Rectal smooth muscle tissue (tissue), 1 donor: ENCODE data around the gene URI1.
"Not testable (repeated sequence)": the region's sequence is repeated elsewhere in the genome, so short reads cannot be mapped to it uniquely, and the experiment has no call there.

Source experiments
- H3K27ac ChIP-seq: one replicate; pipeline ENCODE4 v1.7.0; 2013; ENCODE audit warnings: low read depth, low read length, inconsistent platforms
- H3K27me3 ChIP-seq: one replicate; pipeline ENCODE4 v1.7.0; 2013; ENCODE audit warnings: low read length; ENCODE audit not compliant: control insufficient read depth, insufficient read depth
- H3K36me3 ChIP-seq: one replicate; pipeline ENCODE4 v1.7.0; 2013; ENCODE audit warnings: low read length; ENCODE audit not compliant: control insufficient read depth, insufficient read depth
- H3K4me1 ChIP-seq: one replicate; pipeline ENCODE4 v1.7.0; 2013; ENCODE audit warnings: low read length; ENCODE audit not compliant: control insufficient read depth, insufficient read depth
- H3K4me3 ChIP-seq: one replicate; pipeline ENCODE4 v1.7.0; 2013; ENCODE audit warnings: low read length
- H3K9ac ChIP-seq: one replicate; pipeline ENCODE4 v1.7.0; 2013; ENCODE audit warnings: low read length

URI1 gene

DNA sequence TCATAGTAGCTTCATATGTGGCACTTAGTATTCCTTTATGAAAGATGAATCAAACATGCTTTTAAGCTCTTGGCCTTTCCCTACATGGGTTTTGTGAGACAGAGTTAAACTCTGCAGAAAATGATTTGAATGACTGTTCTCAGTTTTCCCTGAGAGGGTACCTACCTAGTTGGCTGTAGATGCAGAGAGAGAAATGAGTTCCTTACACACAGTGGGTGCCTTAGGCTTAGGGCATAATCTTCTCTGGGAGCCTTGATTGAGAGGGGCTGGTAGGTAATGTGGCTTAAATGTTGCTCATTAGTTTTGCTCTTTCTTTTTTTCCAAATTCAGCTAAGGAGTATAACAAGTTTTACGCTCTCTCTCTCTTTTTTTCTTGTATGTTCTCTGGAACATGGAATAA is 3.0 kb downstream of the URI1 start:
- Histone ChIP-seq H3K36me3 (no peaks in the 10 kb centered on the region), H3K27me3 (no peaks in the 10 kb centered on the region), H3K4me3 (no peak overlapping the region), H3K27ac (no peak overlapping the region), H3K4me1 (peaks cover 10% of the 10 kb centered on the region), H3K9ac (no peak overlapping the region)

DNA sequence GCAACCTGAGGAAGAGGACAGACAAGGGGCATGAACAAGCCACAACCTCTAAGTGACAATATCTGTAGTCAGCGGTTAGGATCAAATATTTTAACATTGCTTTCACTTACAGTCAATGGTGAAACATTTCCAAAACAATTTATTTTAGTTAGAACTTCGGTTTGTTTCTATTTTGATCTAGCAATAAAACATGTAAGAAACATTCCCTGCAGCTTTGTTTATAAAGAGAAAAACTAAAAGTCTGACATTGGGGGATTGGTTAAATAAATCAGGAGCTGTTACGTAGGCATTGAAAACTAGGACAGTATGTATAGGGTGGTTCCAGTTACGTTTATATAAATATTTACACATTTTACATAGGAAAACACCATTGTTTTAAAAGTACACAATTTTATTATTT is 3.4 kb downstream of the URI1 start:
- H3K4me1 ChIP-seq: peaks cover 10% of the 10 kb centered on the region
- no peaks in the 10 kb centered on the region for H3K36me3 ChIP-seq
- no peaks in the 10 kb centered on the region for H3K27me3 ChIP-seq
- H3K27ac ChIP-seq: no peak overlapping the region
- no peak overlapping the region for H3K4me3 ChIP-seq
- H3K9ac ChIP-seq: no peak overlapping the region

DNA sequence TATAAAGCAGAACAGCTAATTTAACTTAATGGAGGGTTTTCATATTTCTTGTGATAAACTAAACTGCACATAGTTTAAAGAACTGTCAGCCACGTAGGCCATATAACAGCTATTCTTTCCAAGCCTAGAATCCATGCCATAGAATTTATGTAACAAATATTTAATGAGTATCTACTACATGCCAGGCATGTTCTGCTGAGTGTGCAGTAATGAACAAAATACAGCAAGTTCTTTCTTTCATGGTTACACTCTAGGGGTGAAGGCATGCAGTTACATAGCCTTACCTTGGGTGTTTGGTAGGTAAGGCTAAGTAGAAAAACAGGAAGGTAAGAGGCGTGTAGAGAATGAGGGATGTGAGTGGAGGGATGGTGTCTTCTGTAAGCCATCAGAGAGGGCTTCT is 4.6 kb downstream of the URI1 start:
- Histone ChIP-seq H3K27ac (no peak overlapping the region), H3K4me1 (peaks cover 9% of the 10 kb centered on the region), H3K36me3 (no peaks in the 10 kb centered on the region), H3K4me3 (no peak overlapping the region), H3K9ac (no peak overlapping the region), H3K27me3 (no peaks in the 10 kb centered on the region)

DNA sequence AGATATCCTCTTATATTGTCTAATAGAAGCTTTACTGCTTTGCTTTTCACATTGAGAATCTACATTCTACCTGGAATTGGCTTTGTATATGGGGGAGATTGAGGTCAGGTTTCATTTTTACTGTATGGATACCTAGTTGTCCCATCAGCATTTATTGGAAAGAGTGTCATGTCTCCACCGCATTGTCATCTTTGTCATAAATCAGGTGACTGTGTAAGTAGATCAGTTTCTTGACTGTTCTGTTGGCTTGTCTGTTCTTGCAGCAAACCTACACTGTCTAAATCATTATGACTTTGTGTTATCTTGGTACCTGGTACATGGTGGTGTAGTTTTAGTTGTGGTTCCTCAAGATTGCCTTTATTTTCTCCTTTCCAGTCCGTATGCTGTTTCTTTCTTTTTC is 5.8 kb downstream of the URI1 start:
- no peak overlapping the region for H3K9ac ChIP-seq
- peaks cover 7% of the 10 kb centered on the region for H3K4me1 ChIP-seq

DNA sequence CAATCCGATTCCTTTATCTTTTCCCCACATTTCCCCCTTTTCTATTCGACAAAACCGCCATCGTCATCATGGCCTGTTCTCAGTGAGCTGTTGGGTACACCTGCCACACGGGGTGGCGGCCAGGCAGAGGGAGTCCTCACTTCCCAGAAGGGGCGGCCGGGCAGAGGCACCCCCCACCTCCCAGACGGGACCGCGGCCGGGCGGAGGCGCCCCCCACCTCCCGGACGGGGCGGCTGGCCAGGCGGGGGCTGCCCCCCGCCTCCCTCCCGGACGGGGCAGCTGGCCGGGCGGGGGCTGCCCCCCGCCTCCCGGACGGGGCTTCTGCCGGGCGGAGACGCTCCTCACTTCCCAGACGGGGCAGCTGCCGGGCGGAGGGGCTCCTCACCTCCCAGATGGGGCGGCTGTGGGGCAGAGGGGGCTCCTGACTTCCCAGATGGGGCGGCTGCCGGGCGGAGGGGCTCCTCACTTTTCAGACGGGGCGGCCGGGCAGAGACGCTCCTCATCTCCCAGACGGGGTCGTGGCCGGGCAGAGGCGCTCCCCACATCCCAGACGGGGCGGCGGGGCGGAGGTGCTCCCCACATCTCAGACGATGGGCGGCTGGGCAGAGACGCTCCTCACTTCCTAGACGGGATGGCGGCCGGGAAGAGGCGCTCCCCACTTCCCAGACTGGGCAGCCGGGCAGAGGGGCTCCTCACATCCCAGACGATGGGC is 6.9 kb downstream of the URI1 start:
- not testable (repeated sequence) for H3K4me3 ChIP-seq, H3K9ac ChIP-seq, H3K36me3 ChIP-seq, H3K4me1 ChIP-seq, H3K27me3 ChIP-seq, H3K27ac ChIP-seq

More for the DNA sequence above, 5.8 kb downstream of the URI1 start:
- no peak overlapping the region for H3K4me3 ChIP-seq
- no peaks in the 10 kb centered on the region for H3K27me3 ChIP-seq
- H3K36me3 ChIP-seq: no peaks in the 10 kb centered on the region
- H3K27ac ChIP-seq: no peak overlapping the region

DNA sequence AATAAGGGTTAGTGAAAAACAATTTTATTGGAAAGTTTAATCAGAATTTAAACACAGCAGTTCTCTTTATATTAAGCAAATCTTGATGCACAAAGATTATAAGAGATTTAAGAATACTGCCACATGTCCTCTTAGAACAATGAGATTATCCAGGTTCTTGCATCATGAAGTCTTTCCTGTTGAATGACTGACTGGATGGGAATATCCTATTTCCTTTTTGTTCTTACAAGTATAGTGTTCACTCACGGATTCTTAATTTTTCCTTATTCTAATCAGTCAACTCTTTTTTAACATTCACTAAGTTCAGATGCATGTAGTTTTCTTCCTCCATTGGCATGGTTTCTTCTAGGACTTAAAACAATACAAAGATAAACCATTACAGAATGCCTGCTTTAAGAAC is 10.1 kb downstream of the URI1 start:
- H3K9ac ChIP-seq: no peak overlapping the region
- no peak overlapping the region for H3K27ac ChIP-seq
- H3K36me3 ChIP-seq: no peaks in the 10 kb centered on the region
- H3K4me1 ChIP-seq: no peaks in the 10 kb centered on the region
- no peaks in the 10 kb centered on the region for H3K27me3 ChIP-seq
- H3K4me3 ChIP-seq: no peak overlapping the region

DNA sequence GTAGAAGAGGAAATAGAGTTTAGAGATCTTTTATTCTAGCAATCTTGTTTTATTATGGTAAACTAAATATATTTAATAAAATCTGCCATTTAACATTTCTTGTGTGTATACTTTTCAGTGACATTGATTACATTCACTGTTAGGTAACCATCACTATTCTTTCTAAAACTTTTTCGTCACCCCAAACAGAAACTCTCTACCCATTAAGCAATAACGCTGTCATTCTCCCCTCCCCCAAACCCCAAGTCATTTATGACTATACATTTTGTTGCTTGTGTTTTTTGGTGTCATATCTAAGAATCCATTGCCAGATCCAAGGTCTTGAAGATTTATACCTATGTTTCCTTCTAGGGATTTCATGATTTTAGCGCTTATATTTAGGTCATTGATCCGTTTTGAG is 10.6 kb downstream of the URI1 start:
- no peaks in the 10 kb centered on the region for H3K27me3 ChIP-seq

DNA sequence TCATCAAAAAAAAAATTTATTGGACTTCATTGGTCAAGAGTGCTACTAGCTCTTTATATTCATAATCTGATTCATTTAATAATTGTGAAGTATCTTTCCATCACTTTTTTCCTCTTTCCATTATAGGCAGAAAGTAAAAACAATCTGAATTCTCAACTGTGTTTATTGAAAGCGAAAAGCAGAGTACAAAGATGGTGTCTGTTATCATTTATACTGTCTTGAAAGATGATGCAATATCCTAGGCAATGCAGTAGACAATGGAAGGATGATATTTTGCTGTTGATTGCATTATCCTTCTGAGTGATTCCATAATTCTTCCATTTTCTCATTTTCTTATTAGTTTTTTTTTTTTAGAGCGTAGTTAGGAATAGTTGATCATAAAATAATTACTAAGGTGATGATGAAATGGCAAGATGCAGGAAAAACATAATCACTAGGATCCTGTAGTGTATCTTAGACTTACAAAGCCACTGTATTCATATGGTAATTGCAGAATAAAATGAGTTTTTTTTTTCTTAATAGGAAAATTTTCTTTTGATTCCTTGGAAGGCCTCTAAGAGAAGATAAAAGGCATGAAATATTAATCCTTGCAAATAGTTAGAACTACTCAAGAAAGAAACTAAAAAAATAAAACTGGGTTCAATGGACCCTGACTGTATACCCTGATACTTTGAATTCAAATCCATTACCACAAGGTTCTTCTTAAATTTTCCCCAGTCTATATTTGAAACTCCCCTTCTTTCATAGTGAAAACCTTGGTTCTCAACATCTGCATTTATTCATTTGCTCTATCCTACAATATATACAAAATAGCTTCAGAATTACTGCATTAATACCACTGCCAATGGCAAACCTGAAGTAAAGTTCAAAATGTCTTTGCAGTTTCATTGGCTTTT is 11.6 kb downstream of the URI1 start:
- Histone ChIP-seq H3K27me3 (no peaks in the 10 kb centered on the region), H3K36me3 (no peaks in the 10 kb centered on the region), H3K4me3 (no peak overlapping the region), H3K4me1 (no peaks in the 10 kb centered on the region), H3K9ac (no peak overlapping the region), H3K27ac (no peak overlapping the region)

More for the DNA sequence above, 10.6 kb downstream of the URI1 start:
- Histone ChIP-seq H3K4me1 (no peaks in the 10 kb centered on the region), H3K4me3 (no peak overlapping the region), H3K9ac (no peak overlapping the region), H3K27ac (no peak overlapping the region), H3K36me3 (no peaks in the 10 kb centered on the region)

DNA sequence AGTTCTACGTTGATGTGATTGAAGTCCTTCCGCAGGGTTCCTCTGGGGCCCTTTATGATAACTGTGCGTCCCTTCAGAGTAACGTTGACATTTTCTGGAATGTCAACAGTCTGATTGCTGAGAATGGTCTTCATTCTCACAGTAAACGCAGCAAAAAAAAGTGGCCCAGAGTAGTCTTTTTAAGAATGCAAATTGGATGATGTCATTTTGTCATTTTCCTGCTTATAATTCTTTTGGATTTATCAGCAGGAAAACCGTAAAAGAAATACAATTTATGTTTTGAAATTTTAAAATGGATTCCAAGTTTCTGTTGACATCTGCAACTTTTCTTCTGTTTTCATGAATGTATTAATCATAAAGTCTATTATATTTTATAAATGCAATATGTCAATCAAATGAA is 14.8 kb downstream of the URI1 start:
- Histone ChIP-seq H3K9ac (no peak overlapping the region), H3K4me3 (no peak overlapping the region), H3K36me3 (no peaks in the 10 kb centered on the region), H3K27ac (no peak overlapping the region), H3K4me1 (no peaks in the 10 kb centered on the region), H3K27me3 (no peaks in the 10 kb centered on the region)

DNA sequence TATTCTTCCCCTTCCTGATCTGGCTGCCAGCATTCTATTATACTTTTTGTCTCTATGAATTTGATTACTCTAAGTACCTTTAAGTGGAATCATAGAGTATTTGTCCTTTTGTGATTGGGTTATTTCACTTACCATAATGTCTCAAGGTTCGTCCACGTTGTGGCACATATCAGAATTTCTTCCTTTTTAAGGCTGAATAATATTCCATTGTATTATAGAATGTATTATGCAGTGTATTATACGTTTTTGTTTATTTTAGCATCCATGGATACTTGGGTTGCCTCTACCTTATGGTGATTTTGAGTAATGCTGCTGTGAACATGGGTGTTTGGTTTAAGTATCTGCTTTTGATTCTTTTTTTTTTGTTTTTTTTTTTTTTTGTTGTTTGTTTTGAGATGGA is 19.3 kb downstream of the URI1 start:
- Histone ChIP-seq H3K36me3 (no peaks in the 10 kb centered on the region), H3K4me1 (no peaks in the 10 kb centered on the region), H3K27me3 (no peaks in the 10 kb centered on the region), H3K27ac (no peak overlapping the region), H3K4me3 (no peak overlapping the region), H3K9ac (no peak overlapping the region)

DNA sequence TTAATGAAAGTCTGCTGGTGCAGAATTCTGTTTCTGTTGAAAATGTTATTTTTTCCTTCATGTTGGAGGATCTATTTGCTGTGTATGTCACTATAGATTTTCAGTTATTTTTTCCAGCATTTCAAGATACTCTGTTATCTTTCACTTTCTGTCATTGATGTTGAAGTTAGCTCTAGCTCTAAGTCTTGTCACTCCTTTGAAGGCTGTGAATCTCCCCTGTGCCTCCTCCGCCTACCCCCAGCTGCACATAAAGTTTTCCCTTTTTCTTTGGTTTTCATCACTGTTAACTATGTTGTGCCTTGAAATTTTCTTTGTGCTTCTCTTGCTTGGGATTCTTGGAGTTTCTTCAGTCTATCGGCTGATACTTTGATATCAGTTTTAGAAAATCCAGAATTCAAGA is 20.8 kb downstream of the URI1 start:
- Histone ChIP-seq H3K4me3 (no peak overlapping the region), H3K27ac (no peak overlapping the region), H3K27me3 (no peaks in the 10 kb centered on the region), H3K36me3 (no peaks in the 10 kb centered on the region), H3K9ac (no peak overlapping the region), H3K4me1 (no peaks in the 10 kb centered on the region)

DNA sequence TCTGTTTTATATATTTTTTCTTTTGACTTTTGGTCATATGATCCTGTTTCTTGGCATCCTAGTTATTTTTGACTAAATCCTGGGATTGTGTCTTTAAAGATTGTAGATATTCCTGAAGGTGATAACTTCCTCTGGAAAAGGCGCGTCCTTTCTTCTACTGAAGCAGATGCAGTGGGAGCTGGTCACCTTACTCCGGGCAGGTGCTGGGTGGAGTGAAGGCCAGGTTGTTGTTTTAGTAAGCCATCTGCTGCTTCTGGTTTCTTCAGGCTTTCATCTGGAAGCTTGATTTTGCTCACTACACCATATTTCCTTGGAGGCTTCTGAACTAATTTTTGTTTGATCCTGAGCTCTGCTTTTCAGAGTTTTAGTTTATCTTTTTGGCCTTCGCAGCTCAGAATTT is 21.5 kb downstream of the URI1 start:
- Histone ChIP-seq H3K4me1 (no peaks in the 10 kb centered on the region), H3K27ac (no peak overlapping the region), H3K4me3 (no peak overlapping the region), H3K27me3 (no peaks in the 10 kb centered on the region), H3K9ac (no peak overlapping the region), H3K36me3 (no peaks in the 10 kb centered on the region)

DNA sequence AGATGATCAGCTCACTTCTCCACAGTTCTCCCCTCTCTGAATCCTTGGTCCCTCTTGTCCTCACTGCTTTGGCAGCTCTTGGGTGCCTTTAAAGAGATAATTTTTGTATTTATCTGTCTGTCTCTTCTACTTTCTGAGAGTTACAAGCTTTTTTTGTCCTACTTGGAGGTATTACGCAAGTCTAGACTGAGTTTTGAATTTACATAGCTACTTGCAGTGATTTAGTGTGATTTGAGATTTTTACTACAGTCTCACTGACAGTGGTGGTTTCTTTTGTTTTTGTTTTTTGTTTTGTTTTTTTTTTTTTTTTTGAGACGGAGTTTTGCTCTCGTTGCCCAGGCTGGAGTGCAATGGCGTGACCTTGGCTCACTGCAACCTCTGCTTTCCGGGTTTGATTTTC is 22.1 kb downstream of the URI1 start:
- no peak overlapping the region for H3K4me3 ChIP-seq
- H3K27me3 ChIP-seq: no peaks in the 10 kb centered on the region
- no peaks in the 10 kb centered on the region for H3K4me1 ChIP-seq
- H3K9ac ChIP-seq: no peak overlapping the region
- no peaks in the 10 kb centered on the region for H3K36me3 ChIP-seq
- no peak overlapping the region for H3K27ac ChIP-seq
